HCT116 (cell line): Measurements from ENCODE around the gene LIPG.

ENCODE experiments used
- CTCF ChIP-seq, 3 experiments: fragments of 200-600 bp in 1 of 3; sonication (generic) in 1 of 3; IDR thresholded peaks in 2 of 3; conservative IDR thresholded peaks in 1 of 3; 2 replicates each; pipeline ENCODE4 v1.5.1; 2012 to 2017; ENCODE audit warnings: low read depth in 2 of 3, low read length in 2 of 3, antibody characterized with exemption in 1 of 3, borderline replicate concordance in 1 of 3, control low read depth in 1 of 3, mild to moderate bottlenecking in 1 of 3, mixed read lengths in 1 of 3, mixed run types in 1 of 3, moderate library complexity in 1 of 3; ENCODE audit not compliant: insufficient read depth in 1 of 3
- EGR1 ChIP-seq: IDR thresholded peaks from 2 replicates; pipeline ENCODE4 v1.6.1; 2012; ENCODE audit warnings: low read depth
- ELF1 ChIP-seq: IDR thresholded peaks from 2 replicates; pipeline ENCODE4 v1.6.1; 2012; ENCODE audit warnings: low read depth, borderline replicate concordance
- POLR2A ChIP-seq: IDR thresholded peaks from 2 replicates; pipeline ENCODE4 v1.7.0; 2011; ENCODE audit warnings: borderline replicate concordance; ENCODE audit not compliant: insufficient read depth, insufficient read length; ENCODE audit errors: extremely low read depth
- POLR2AphosphoS5 ChIP-seq: IDR thresholded peaks from 2 replicates; pipeline ENCODE4 v1.6.1; 2011; ENCODE audit warnings: mild to moderate bottlenecking, low read depth, low read length, moderate library complexity
- RAD21 ChIP-seq: IDR thresholded peaks from 2 replicates; pipeline ENCODE4 v1.6.1; 2012; ENCODE audit warnings: low read depth, mild to moderate bottlenecking
- SIN3A ChIP-seq: IDR thresholded peaks from 2 replicates; pipeline ENCODE4 v1.6.1; 2012; ENCODE audit warnings: low read depth
- SRF ChIP-seq: IDR thresholded peaks from 2 replicates; pipeline ENCODE4 v1.6.1; 2012; ENCODE audit warnings: low read depth
- YY1 ChIP-seq: IDR thresholded peaks from 2 replicates; pipeline ENCODE4 v1.6.1; 2011; ENCODE audit warnings: low read length, low read depth, moderate library complexity, mild to moderate bottlenecking; ENCODE audit not compliant: insufficient replicate concordance; ENCODE audit errors: extremely low read depth
- ZFX ChIP-seq: fragments of 450-650 bp; IDR thresholded peaks from 2 replicates; pipeline ENCODE4 v1.6.1; 2017
- ZNF274 ChIP-seq: fragments of 200-500 bp; sonication (Bioruptor generic); IDR thresholded peaks from 2 replicates; pipeline ENCODE4 v1.6.1; 2014; ENCODE audit warnings: mild to moderate bottlenecking, low read depth, low read length, inconsistent platforms
- TF ChIP-seq, protein P1 (sequence below): IDR thresholded peaks from 2 replicates; pipeline ENCODE4 v1.6.1; 2012
- TF ChIP-seq, protein P2 (sequence below): IDR thresholded peaks from 2 replicates; pipeline ENCODE4 v1.6.1; 2012; ENCODE audit warnings: low read depth

- no peak for TF ChIP-seq EGR1
- TF ChIP-seq, protein P1, sequence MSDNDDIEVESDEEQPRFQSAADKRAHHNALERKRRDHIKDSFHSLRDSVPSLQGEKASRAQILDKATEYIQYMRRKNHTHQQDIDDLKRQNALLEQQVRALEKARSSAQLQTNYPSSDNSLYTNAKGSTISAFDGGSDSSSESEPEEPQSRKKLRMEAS = no peak
- TF ChIP-seq POLR2A = no peak
- no peak for TF ChIP-seq POLR2AphosphoS5
- TF ChIP-seq CTCF (IDR thresholded peaks at IDR 0.05 in 2 of 3, conservative IDR thresholded peaks at IDR 0.05 in 1 of 3; ENCODE audit: borderline replicate concordance in 1 of 3, insufficient read depth in 1 of 3, low read depth in 2 of 3, low read length in 2 of 3) = no peak
- no peak for TF ChIP-seq YY1
- no peak for TF ChIP-seq RAD21
- TF ChIP-seq, protein P2, sequence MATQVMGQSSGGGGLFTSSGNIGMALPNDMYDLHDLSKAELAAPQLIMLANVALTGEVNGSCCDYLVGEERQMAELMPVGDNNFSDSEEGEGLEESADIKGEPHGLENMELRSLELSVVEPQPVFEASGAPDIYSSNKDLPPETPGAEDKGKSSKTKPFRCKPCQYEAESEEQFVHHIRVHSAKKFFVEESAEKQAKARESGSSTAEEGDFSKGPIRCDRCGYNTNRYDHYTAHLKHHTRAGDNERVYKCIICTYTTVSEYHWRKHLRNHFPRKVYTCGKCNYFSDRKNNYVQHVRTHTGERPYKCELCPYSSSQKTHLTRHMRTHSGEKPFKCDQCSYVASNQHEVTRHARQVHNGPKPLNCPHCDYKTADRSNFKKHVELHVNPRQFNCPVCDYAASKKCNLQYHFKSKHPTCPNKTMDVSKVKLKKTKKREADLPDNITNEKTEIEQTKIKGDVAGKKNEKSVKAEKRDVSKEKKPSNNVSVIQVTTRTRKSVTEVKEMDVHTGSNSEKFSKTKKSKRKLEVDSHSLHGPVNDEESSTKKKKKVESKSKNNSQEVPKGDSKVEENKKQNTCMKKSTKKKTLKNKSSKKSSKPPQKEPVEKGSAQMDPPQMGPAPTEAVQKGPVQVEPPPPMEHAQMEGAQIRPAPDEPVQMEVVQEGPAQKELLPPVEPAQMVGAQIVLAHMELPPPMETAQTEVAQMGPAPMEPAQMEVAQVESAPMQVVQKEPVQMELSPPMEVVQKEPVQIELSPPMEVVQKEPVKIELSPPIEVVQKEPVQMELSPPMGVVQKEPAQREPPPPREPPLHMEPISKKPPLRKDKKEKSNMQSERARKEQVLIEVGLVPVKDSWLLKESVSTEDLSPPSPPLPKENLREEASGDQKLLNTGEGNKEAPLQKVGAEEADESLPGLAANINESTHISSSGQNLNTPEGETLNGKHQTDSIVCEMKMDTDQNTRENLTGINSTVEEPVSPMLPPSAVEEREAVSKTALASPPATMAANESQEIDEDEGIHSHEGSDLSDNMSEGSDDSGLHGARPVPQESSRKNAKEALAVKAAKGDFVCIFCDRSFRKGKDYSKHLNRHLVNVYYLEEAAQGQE = no peak
- TF ChIP-seq ELF1 = no peak
- TF ChIP-seq SRF = no peak
- no peak for TF ChIP-seq SIN3A
- no peak for TF ChIP-seq ZFX
- TF ChIP-seq ZNF274 = no peak
Observed at GRCh38 chr18:49616618-49617328, 54.9 kb downstream of the LIPG start.
